ENCODE measurements around the gene HSPA2. TPM values are rescaled to one million over a fixed set of nuclear protein-coding genes. Genes with fewer than 3 reads are reported as not detected.

Gene HSPA2
- total RNA-seq, 2 experiments from 2014 or later: 1.5 to 1.9 TPM

- no peak overlapping the region for H3K27ac Mint-ChIP-seq
- no peaks in the 10 kb centered on the region for H3K4me1 ChIP-seq (ENCODE audit: insufficient read depth, low read length)
- H3K36me3 ChIP-seq (ENCODE audit: insufficient read depth, low read length): no peaks in the 10 kb centered on the region
- no peak overlapping the region for H3K4me3 Mint-ChIP-seq
- no peaks in the 10 kb centered on the region for H3K36me3 Mint-ChIP-seq (ENCODE audit: low read depth)
- H3K27ac ChIP-seq (ENCODE audit: low read depth in 1 of 2, low read length in 2 of 2): no peak overlapping the region
- CTCF ChIA-PET: no interaction called here
- DNase-seq (no peak), ATAC-seq (ENCODE audit: poor library complexity) (no peak)
- H3K4me3 ChIP-seq (ENCODE audit: low read length): no peak overlapping the region
- H3K27me3 ChIP-seq (ENCODE audit: control insufficient read depth in 1 of 2, insufficient read depth in 2 of 2, low read length in 2 of 2): no peaks in the 10 kb centered on the region
- no peak for TF ChIP-seq CTCF (IDR thresholded peaks at IDR 0.05)
- POLR2A ChIA-PET: no interaction called here
- H3K9me3 Mint-ChIP-seq: no peaks in the 10 kb centered on the region
- intact Hi-C loops (cut with DNase I, micrococcal nuclease): no loop called here
- peaks cover 6% of the 10 kb centered on the region for H3K27me3 Mint-ChIP-seq
- H3K9me3 ChIP-seq (ENCODE audit: control insufficient read depth in 1 of 2, insufficient read depth in 1 of 2, low read length in 2 of 2): no peaks in the 10 kb centered on the region
- no peaks in the 10 kb centered on the region for H3K4me1 Mint-ChIP-seq (ENCODE audit: low read depth)
These were observed 36.7 kb downstream of the HSPA2 start for GRCh38 chr14:64577211-64577610.

- DNase-seq (no peak), ATAC-seq (ENCODE audit: poor library complexity) (no peak)
- H3K27ac ChIP-seq (ENCODE audit: low read depth in 1 of 2, low read length in 2 of 2): no peak overlapping the region
- H3K9me3 ChIP-seq (ENCODE audit: control insufficient read depth in 1 of 2, insufficient read depth in 1 of 2, low read length in 2 of 2): no peaks in the 10 kb centered on the region
- H3K27me3 Mint-ChIP-seq: peaks cover 6% of the 10 kb centered on the region
- no peaks in the 10 kb centered on the region for H3K4me1 ChIP-seq (ENCODE audit: insufficient read depth, low read length)
- ChIA-PET POLR2A (no interaction called here), CTCF (interaction anchor here (1.2 kb wide), 1 partner anchor 57 kb away, joined by 3 read pairs; no protein-coding TSS in a partner anchor)
- no peak for TF ChIP-seq CTCF (IDR thresholded peaks at IDR 0.05)
- no peaks in the 10 kb centered on the region for H3K36me3 ChIP-seq (ENCODE audit: insufficient read depth, low read length)
- H3K4me3 Mint-ChIP-seq: no peak overlapping the region
- no peak overlapping the region for H3K4me3 ChIP-seq (ENCODE audit: low read length)
- H3K27me3 ChIP-seq (ENCODE audit: control insufficient read depth in 1 of 2, insufficient read depth in 2 of 2, low read length in 2 of 2): no peaks in the 10 kb centered on the region
- H3K27ac Mint-ChIP-seq: no peak overlapping the region
- H3K36me3 Mint-ChIP-seq (ENCODE audit: low read depth): no peaks in the 10 kb centered on the region
- H3K9me3 Mint-ChIP-seq: no peaks in the 10 kb centered on the region
- no peaks in the 10 kb centered on the region for H3K4me1 Mint-ChIP-seq (ENCODE audit: low read depth)
- intact Hi-C loops (cut with DNase I, micrococcal nuclease): no loop called here
These were observed 39.9 kb downstream of the HSPA2 start for GRCh38 chr14:64580467-64580866.

GRCh38 chr14:64581363-64581762, 40.8 kb downstream of the HSPA2 start:
- Histone ChIP-seq H3K4me1 (ENCODE audit: insufficient read depth, low read length) (no peaks in the 10 kb centered on the region), H3K9me3 (ENCODE audit: control insufficient read depth in 1 of 2, insufficient read depth in 1 of 2, low read length in 2 of 2) (no peaks in the 10 kb centered on the region), H3K4me3 (ENCODE audit: low read length) (no peak overlapping the region), H3K36me3 (ENCODE audit: insufficient read depth, low read length) (no peaks in the 10 kb centered on the region), H3K27ac (ENCODE audit: low read depth in 1 of 2, low read length in 2 of 2) (no peak overlapping the region), H3K27me3 (ENCODE audit: control insufficient read depth in 1 of 2, insufficient read depth in 2 of 2, low read length in 2 of 2) (no peaks in the 10 kb centered on the region)
- DNase-seq: no peak
- POLR2A ChIA-PET: no interaction called here
- H3K36me3 Mint-ChIP-seq (ENCODE audit: low read depth): no peaks in the 10 kb centered on the region
- H3K4me3 Mint-ChIP-seq: no peak overlapping the region
- H3K4me1 Mint-ChIP-seq (ENCODE audit: low read depth): no peaks in the 10 kb centered on the region
- TF ChIP-seq CTCF (IDR thresholded peaks at IDR 0.05): no peak
- peaks cover 6% of the 10 kb centered on the region for H3K27me3 Mint-ChIP-seq
- CTCF ChIA-PET: interaction anchor here (1.2 kb wide), 1 partner anchor 56 kb away, joined by 3 read pairs; no protein-coding TSS in a partner anchor
- intact Hi-C loops (cut with DNase I, micrococcal nuclease): no loop called here
- H3K9me3 Mint-ChIP-seq: no peaks in the 10 kb centered on the region
- no peak for ATAC-seq (ENCODE audit: poor library complexity)
- H3K27ac Mint-ChIP-seq: no peak overlapping the region
